ENCODE measurements around the gene SCNM1.

SCNM1 gene, protein sequence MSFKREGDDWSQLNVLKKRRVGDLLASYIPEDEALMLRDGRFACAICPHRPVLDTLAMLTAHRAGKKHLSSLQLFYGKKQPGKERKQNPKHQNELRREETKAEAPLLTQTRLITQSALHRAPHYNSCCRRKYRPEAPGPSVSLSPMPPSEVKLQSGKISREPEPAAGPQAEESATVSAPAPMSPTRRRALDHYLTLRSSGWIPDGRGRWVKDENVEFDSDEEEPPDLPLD

GRCh38 chr1:151165738-151166504 lies at the start of gene SCNM1, which contains the start of gene LYSMD1:
Gene SCNM1, plus strand, starts transcription at chr1:151166144. Its CDS starts 9 bp downstream, at chr1:151166153.
Gene LYSMD1, minus strand, starts transcription at chr1:151165902. Its CDS starts 644 bp downstream, at chr1:151165258.
- in situ Hi-C loops (cut with MboI; ENCODE audit: low sequenced_read_pairs) = no loop called here

GRCh38 chr1:151124763-151125403 lies 41.1 kb upstream of the SCNM1 start:
- in situ Hi-C loops (cut with MboI; ENCODE audit: low sequenced_read_pairs) = no loop called here

DNA sequence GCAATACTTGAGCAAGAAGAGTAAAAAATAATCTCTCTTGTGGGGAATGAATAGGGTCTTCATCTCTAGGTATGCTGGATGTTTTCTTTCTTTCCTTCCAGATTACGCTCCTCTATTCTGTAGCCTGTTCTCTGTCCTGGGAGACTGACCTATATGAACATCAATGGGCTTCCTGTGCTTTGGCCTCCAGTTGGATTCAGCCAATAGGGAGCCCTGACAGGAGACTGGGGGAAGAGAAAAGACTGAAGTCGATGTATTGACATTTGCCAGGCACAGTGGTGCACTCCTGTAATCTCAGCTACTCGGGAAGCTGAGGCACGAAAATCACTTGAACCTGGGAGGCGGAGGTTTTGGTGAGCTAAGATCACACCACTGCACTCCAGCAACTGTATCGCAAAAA lies 37.1 kb upstream of the SCNM1 start:
- in situ Hi-C loops (cut with MboI; ENCODE audit: low sequenced_read_pairs) = no loop called here

DNA sequence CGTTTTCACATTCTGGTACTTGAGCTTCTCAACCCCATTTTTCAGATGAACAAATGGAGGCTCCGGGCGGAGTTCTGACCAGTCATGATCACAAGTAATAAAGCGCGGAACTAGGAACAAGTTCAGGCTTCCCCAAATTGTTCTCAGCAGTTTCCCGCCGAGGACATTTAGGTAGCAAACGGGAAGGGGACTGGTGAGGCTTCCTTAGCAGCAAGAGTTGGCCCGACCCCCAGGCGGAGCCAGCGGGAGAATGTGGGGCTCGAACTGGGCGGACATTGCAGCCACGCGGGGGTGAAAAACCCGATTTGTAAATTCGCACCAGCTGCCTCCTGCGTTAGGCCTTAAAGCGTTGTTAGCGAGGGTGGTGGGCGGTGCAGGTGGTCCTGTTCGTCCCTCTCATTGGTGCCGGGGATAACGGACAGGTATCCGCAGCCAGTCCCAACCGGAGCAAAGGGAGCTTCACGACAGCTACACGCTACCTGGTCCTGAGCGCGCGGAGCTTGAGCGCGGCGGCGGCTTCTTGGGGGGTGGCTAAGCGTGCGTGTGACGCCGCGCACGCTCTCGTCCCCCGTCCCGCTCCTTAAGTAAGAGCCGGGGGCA lies 34.9 kb upstream of the SCNM1 start:
- in situ Hi-C loops (cut with MboI; ENCODE audit: low sequenced_read_pairs) = no loop called here

- in situ Hi-C loops (cut with MboI; ENCODE audit: low sequenced_read_pairs) = no loop called here
Measured at GRCh38 chr1:151131701-151132334, 34.1 kb upstream of the SCNM1 start.

DNA sequence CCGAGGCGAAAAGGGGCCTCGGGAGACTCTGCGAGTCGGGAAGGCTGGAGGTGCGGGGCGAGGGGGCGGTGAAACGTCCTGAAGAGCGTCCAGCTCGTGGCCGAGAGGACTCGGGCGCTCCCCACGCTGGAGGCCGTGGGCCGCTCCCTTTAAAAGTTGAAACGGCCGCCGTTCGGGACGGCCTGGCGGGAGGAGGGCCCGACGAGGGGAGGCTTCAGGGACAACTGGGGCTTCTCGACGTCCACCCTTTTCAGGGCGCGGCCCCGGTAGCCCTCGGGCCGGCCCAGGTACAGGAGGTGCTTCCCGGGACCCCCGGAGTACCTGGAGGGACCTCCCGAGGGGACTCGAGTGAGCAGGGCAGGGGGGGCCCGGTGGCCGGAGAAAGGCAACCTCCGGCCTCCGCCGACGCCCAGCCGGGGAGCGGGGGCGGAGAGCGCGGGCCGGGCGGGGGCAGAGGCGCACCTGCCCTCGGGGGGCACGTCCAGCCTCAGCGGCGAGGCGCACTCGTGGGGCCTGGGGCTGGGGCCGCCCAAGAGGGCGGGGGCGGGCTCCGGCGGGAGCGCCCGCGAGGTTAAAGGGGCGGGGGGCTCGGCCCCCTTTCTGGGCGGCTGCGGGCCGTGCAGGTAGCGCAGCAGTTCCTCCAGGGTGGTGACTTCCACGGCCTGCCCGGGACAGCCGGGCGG lies 33.5 kb upstream of the SCNM1 start:
- in situ Hi-C loops (cut with MboI; ENCODE audit: low sequenced_read_pairs) = no loop called here

- in situ Hi-C loops (cut with MboI; ENCODE audit: low sequenced_read_pairs) = no loop called here
Measured at GRCh38 chr1:151133018-151133806, 32.7 kb upstream of the SCNM1 start.

GRCh38 chr1:151134396-151134795 lies 31.5 kb upstream of the SCNM1 start:
- in situ Hi-C loops (cut with MboI; ENCODE audit: low sequenced_read_pairs) = no loop called here

DNA sequence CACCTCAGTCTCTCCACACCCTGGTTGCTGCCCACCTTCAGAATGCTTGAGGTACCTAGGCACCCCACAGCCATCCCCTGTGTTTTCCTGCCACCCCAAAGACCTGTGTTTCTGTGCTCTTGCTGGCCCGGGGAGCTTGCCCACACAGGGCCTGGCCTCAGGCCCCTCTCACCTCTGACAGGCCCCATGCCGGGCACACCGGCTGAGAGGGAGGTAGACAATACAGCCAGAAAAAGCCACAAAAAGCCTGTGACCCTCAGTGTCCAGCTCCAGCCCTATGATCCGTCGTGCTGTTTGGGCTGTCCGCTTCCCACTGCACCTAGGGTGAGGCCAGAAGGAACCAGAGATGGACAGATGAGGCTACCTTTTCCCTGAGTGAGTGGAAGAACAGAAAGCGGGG lies 31.0 kb upstream of the SCNM1 start:
- in situ Hi-C loops (cut with MboI; ENCODE audit: low sequenced_read_pairs) = no loop called here

GRCh38 chr1:151135433-151136385 lies 30.2 kb upstream of the SCNM1 start:
- in situ Hi-C loops (cut with MboI; ENCODE audit: low sequenced_read_pairs) = no loop called here

GRCh38 chr1:151137789-151138188 lies 28.2 kb upstream of the SCNM1 start:
- in situ Hi-C loops (cut with MboI; ENCODE audit: low sequenced_read_pairs) = no loop called here

DNA sequence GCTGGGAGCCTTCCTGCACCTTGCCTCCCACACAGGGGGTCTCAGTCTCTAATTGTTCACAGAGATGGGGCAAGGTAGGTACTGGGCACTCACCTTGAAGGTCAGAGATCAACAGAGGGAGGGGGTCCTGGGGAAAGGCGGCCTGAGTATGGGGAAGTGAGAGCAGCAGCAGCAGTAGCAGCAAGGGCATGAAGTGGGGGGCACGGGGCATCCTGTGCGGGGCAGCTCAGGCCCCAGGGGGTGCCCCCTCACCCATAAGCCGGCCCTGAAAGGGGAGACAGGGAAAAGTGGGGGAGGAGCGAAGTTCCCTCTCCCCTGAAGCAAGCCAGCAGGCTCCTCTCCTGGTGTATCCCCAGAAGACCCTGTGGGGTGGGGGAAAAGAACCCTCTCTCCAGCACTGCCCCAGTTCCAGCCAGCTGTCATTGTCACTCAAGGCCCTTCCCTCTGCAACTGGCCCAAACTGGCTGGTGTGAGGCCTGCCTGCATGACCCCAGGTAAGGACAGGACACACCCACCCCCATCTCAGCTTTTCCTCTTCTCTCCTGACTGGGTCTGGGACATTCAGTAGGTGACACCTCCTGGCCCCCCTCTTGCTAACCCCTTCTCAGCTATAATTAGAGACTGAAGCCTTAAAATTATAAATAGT lies 23.4 kb upstream of the SCNM1 start:
- in situ Hi-C loops (cut with MboI; ENCODE audit: low sequenced_read_pairs) = no loop called here

GRCh38 chr1:151143057-151143435 lies 22.9 kb upstream of the SCNM1 start:
- in situ Hi-C loops (cut with MboI; ENCODE audit: low sequenced_read_pairs) = no loop called here

DNA sequence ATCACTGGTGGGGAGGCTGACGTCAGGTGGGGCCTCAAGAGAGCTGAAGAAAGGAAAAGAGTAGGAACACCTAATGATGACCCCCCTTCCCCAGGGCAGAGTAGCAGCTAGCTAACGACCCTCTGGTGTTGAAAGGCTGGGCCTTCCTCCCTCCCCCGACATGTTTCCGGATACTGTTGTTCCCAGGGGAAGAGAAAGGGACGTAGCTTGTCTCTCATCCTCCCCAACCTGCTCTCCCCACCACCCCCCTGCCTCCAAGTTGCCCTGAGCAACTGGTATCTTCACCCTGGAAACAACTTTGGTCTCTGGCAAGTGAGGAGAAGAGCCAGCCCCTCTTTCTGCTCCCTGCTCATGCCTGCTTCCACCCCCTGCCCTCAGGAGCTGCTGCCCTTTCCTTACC lies 22.0 kb upstream of the SCNM1 start:
- in situ Hi-C loops (cut with MboI; ENCODE audit: low sequenced_read_pairs) = no loop called here

- in situ Hi-C loops (cut with MboI; ENCODE audit: low sequenced_read_pairs) = no loop called here
Measured at GRCh38 chr1:151144474-151145303, 21.3 kb upstream of the SCNM1 start.

DNA sequence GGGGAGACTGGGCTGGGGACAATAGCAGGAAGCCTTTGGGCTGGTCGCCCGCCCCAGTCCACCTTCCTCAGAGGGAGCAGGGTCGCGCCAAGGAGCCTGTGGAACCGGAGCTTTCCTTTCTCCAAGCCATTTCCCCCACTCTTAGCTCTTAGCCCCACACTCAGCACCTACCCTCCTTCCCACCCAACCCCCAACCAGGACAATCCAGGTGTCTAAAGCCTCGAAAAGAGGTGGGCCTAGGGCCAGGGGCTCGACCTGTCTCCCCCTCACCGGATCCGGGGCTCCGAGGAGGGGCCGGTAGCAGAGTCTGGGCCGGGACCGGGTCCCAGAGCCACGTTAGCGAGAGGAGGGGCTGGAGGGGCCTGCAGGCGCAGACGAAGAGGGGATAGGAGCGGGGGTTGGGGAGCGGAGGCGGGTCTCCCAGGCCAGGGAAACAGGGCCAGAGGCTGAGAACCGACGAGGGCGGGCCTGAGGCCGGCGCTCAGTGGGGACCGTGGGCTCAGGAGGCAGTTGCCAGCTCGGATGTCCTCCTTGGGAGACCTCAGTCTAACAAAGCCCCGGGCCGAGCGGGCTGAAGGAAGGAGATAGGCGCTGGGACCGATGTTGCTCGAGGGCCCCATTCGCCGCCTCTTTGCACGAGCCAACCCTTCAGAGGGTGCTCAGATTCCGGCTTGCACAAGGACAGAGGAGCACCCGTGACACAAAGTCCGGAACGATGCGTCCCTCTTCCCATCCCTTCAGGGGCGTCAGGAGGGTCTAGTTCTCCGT lies 20.5 kb upstream of the SCNM1 start:
- in situ Hi-C loops (cut with MboI; ENCODE audit: low sequenced_read_pairs) = no loop called here

DNA sequence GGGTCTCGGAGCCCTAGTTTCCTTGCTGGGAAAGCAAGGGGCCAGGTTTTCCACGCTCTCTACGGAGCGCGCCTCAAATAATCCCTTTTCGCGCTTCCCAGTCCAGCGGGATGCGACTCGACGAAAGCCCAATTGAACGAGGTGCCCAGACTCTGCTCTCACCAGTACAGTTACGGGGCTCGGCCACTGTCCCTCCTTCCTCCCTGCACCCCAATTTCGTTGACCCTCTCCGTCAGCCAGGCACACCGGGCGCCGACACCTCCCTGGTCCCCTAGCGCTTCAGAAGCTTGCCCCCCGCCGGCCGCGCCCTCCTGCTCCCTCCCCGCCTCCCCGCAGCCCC lies 19.9 kb upstream of the SCNM1 start:
- in situ Hi-C loops (cut with MboI; ENCODE audit: low sequenced_read_pairs) = no loop called here
